ENCODE data around the gene KLHL29. TPM values are rescaled to one million over a fixed set of nuclear protein-coding genes. Genes with fewer than 3 reads are reported as not detected.

Gene KLHL29
- total and polyA plus RNA-seq, 2 of the 13 experiments (the other 11 are each of a cell fraction or from before 2014, with no cell fraction given): 0.01 TPM; not detected in 1

- CTCF ChIA-PET (ENCODE audit: low intra/inter-chr PET ratio, low total read pairs): no interaction called here
- ATAC-seq (no peak), DNase-seq (ENCODE audit: low spot score) (no peak), FAIRE-seq (no peak)
- no peaks in the 10 kb centered on the region for H3K9me3 ChIP-seq (ENCODE audit: low read length)
- H3K27ac ChIP-seq (ENCODE audit: extremely low read length, insufficient read depth, low read length): no peak overlapping the region
- H4K20me1 ChIP-seq (ENCODE audit: insufficient read depth, low read length): no peaks in the 10 kb centered on the region
- POLR2A ChIA-PET: no interaction called here
- H3K4me1 ChIP-seq (ENCODE audit: insufficient read depth, low read length): no peaks in the 10 kb centered on the region
- TF ChIP-seq SIX1 (CRISPR knock-in tag; IDR thresholded peaks at IDR 0.05; ENCODE audit: borderline replicate concordance) (no peak), ATF1 (CRISPR knock-in tag; IDR thresholded peaks at IDR 0.05) (no peak), DDIT3 (CRISPR knock-in tag; IDR thresholded peaks at IDR 0.05) (no peak), ZNF563 (CRISPR knock-in tag; IDR thresholded peaks at IDR 0.05) (no peak), RFX3 (CRISPR knock-in tag; IDR thresholded peaks at IDR 0.05) (no peak), KDM6A (CRISPR knock-in tag; IDR thresholded peaks at IDR 0.05; ENCODE audit: low read depth) (no peak), ZNF317 (CRISPR knock-in tag; IDR thresholded peaks at IDR 0.05) (no peak), SRSF1 (optimal IDR thresholded peaks at IDR 0.05; ENCODE audit: low read depth, low read length) (no peak), SAFB2 (CRISPR knock-in tag; IDR thresholded peaks at IDR 0.05; ENCODE audit: borderline replicate concordance, low read depth) (no peak)
- intact Hi-C loops (cut with micrococcal nuclease; ENCODE audit: unreplicated experiment) (no loop called here), in situ Hi-C loops (cut with HindIII; ENCODE audit: extremely low pct_ligation_motif_present, low pct_unique_long_range_greater_than_20kb) (no loop called here)
- no peak overlapping the region for H3K4me3 ChIP-seq (replicated peaks in 1 of 3; ENCODE audit: insufficient read depth in 1 of 3, low read depth in 2 of 3, low read length in 3 of 3)
- H2AFZ ChIP-seq (ENCODE audit: low read length): no peak overlapping the region
- H3K9ac ChIP-seq (ENCODE audit: insufficient read depth, low read depth, low read length): no peak overlapping the region
- BruUV-seq (replicated peaks): no TSS peak
- H3K36me3 ChIP-seq (replicated peaks in 1 of 2; ENCODE audit: control insufficient read depth in 1 of 2, insufficient read depth in 2 of 2, low read length in 2 of 2): no peaks in the 10 kb centered on the region
- peaks cover 6 to 73% of the 10 kb centered on the region in 2 experiments; a peak in 4 of 5 replicates for H3K27me3 ChIP-seq (ENCODE audit: control insufficient read depth in 1 of 2, insufficient read depth in 2 of 2, low read length in 2 of 2)
- H3K4me2 ChIP-seq (ENCODE audit: low read depth, low read length): no peak overlapping the region
- 19% methylated on average over 8 of the region's 12 CpGs for WGBS (ENCODE audit: low lambda C conversion rate)
- H3K79me2 ChIP-seq (ENCODE audit: insufficient read depth, low read length): no peaks in the 10 kb centered on the region
Observed at GRCh38 chr2:23592898-23593751, 208.1 kb downstream of the KLHL29 start.

All from HepG2 (cell line).